ENCODE results near the gene EZH2. TPM values are rescaled to one million over a fixed set of nuclear protein-coding genes. Genes with fewer than 3 reads are reported as not detected.
A peak's percentile ranks its signal among the peaks of the same experiment; 100 is the strongest.

The EZH2 gene
- total RNA-seq, 3 donors from 2014 or later (not counting 1 experiment from before 2014, with no cell fraction given), result 33.4 to 42.7 (median 35.8) TPM

GRCh38 chr7:148807436-148807835 lies 76.7 kb downstream of the EZH2 start:
- H3K4me1 ChIP-seq (ENCODE audit: control insufficient read depth, insufficient read depth, low read length), result no peaks in the 10 kb centered on the region
- H3K27ac ChIP-seq (ENCODE audit: low read length), result no peak overlapping the region
- Mint-ChIP-seq H3K27ac (peak overlapping the region; percentile 28 to 36), H3K27me3 (ENCODE audit: low read depth in 2 of 2) (no peaks in the 10 kb centered on the region), H3K36me3 (no peaks in the 10 kb centered on the region), H3K9me3 (no peaks in the 10 kb centered on the region), H3K4me1 (peaks cover 0 to 5% of the 10 kb centered on the region in 2 donors), H3K4me3 (no peak overlapping the region)
- ATAC-seq (no peak), DNase-seq (no peak)
- intact Hi-C loops (cut with micrococcal nuclease), result no loop called here
- H3K9me3 ChIP-seq (ENCODE audit: control insufficient read depth, insufficient read depth, low read length), result no peaks in the 10 kb centered on the region
- no peak for TF ChIP-seq CTCF (IDR thresholded peaks at IDR 0.05)
- WGBS (ENCODE audit: insufficient coverage), result 92% methylated on average over 4 of the region's 4 CpGs
- no peak overlapping the region for H3K4me3 ChIP-seq (ENCODE audit: low read length)
- peaks cover 31% of the 10 kb centered on the region for H3K36me3 ChIP-seq (ENCODE audit: control insufficient read depth, insufficient read depth, low read length)
- H3K27me3 ChIP-seq (ENCODE audit: control insufficient read depth, insufficient read depth, low read length), result no peaks in the 10 kb centered on the region

GRCh38 chr7:148806187-148806586 lies 77.9 kb downstream of the EZH2 start:
- Mint-ChIP-seq H3K9me3 (no peaks in the 10 kb centered on the region), H3K4me3 (no peak overlapping the region), H3K27me3 (ENCODE audit: low read depth in 2 of 2) (no peaks in the 10 kb centered on the region), H3K36me3 (no peaks in the 10 kb centered on the region), H3K4me1 (no peaks in the 10 kb centered on the region), H3K27ac (peak overlapping the region in 1 of 2 donors; percentile 29)
- ATAC-seq (no peak), DNase-seq (no peak)
- no peaks in the 10 kb centered on the region for H3K4me1 ChIP-seq (ENCODE audit: control insufficient read depth, insufficient read depth, low read length)
- H3K9me3 ChIP-seq (ENCODE audit: control insufficient read depth, insufficient read depth, low read length), result no peaks in the 10 kb centered on the region
- H3K36me3 ChIP-seq (ENCODE audit: control insufficient read depth, insufficient read depth, low read length), result peaks cover 33% of the 10 kb centered on the region
- no peak overlapping the region for H3K27ac ChIP-seq (ENCODE audit: low read length)
- no peak overlapping the region for H3K4me3 ChIP-seq (ENCODE audit: low read length)
- TF ChIP-seq CTCF (IDR thresholded peaks at IDR 0.05), result no peak
- 96% methylated on average over 7 of the region's 7 CpGs for WGBS (ENCODE audit: insufficient coverage)
- intact Hi-C loops (cut with micrococcal nuclease), result no loop called here
- H3K27me3 ChIP-seq (ENCODE audit: control insufficient read depth, insufficient read depth, low read length), result no peaks in the 10 kb centered on the region

GRCh38 chr7:148804343-148805235 lies 79.5 kb downstream of the EZH2 start:
- no peaks in the 10 kb centered on the region for H3K4me1 ChIP-seq (ENCODE audit: control insufficient read depth, insufficient read depth, low read length)
- H3K4me1 Mint-ChIP-seq, result no peaks in the 10 kb centered on the region
- H3K9me3 Mint-ChIP-seq, result no peaks in the 10 kb centered on the region
- H3K4me3 ChIP-seq (ENCODE audit: low read length), result no peak overlapping the region
- no peak for TF ChIP-seq CTCF (IDR thresholded peaks at IDR 0.05)
- H3K9me3 ChIP-seq (ENCODE audit: control insufficient read depth, insufficient read depth, low read length), result no peaks in the 10 kb centered on the region
- DNase-seq (no peak), ATAC-seq (no peak)
- no peaks in the 10 kb centered on the region for H3K27me3 ChIP-seq (ENCODE audit: control insufficient read depth, insufficient read depth, low read length)
- H3K36me3 ChIP-seq (ENCODE audit: control insufficient read depth, insufficient read depth, low read length), result peaks cover 39% of the 10 kb centered on the region
- H3K27me3 Mint-ChIP-seq (ENCODE audit: low read depth in 2 of 2), result no peaks in the 10 kb centered on the region
- H3K36me3 Mint-ChIP-seq, result no peaks in the 10 kb centered on the region
- WGBS (ENCODE audit: insufficient coverage), result 89% methylated on average over 9 of the region's 10 CpGs
- peak overlapping the region in 1 of 2 donors; percentile 56 for H3K27ac Mint-ChIP-seq
- intact Hi-C loops (cut with micrococcal nuclease), result no loop called here
- H3K4me3 Mint-ChIP-seq, result no peak overlapping the region
- no peak overlapping the region for H3K27ac ChIP-seq (ENCODE audit: low read length)
